Measurements from ENCODE around the gene SLC43A1.

DNA sequence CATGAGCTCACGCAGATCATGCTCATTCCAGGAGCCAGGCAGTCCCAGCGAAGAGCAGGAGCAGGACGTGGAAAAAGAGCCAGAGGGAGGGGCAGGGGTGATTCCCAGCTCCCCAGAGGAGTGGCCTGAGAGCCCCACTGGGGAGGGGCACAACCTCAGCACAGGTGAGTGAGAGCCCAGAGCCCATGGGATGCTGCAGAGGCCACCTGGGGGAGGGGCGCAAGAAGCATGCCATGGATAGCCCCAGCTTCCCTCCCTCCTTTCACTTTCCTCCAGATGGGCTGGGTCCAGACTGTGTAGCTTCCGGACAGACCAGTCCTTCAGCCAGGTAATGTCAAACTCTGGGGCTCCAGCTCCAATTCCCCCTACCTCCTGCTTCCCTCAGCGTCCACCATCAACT is 28.1 kb upstream of the SLC43A1 start:
- TF ChIP-seq CTCF (IDR thresholded peaks at IDR 0.05) (no peak), EP300 (IDR thresholded peaks at IDR 0.05) (no peak), POLR2A (IDR thresholded peaks at IDR 0.05) (no peak), POLR2AphosphoS5 (IDR thresholded peaks at IDR 0.05) (no peak)

Data from sigmoid colon (tissue), 4 donors.